Activated CD8-positive, alpha-beta T cell treated with anti-CD3 and anti-CD28 coated beads for 36 hours (primary cell): Measurements from ENCODE around the gene NEK9. TPM values are rescaled to one million over a fixed set of nuclear protein-coding genes. Genes with fewer than 3 reads are reported as not detected.

ENCODE experiments used
- ATAC-seq: fragments of 200-7000 bp; cut with Tn5 transposase; one replicate; pipeline ENCODE4 v1.10.0; 2021; ENCODE audit warnings: mild to moderate bottlenecking, moderate library complexity
- CTCF ChIA-PET: fragments of 350-600 bp; sonication (Branson Sonifier 250); formaldehyde crosslinking; loops from one replicate; lab custom pipeline; 2021; ENCODE audit warnings: antibody characterized with exemption; lab: Charles Lee
- POLR2A ChIA-PET: fragments of 350-600 bp; sonication (Branson Sonifier 250); formaldehyde crosslinking; loops from one replicate; lab custom pipeline; 2021; ENCODE audit warnings: antibody characterized with exemption; lab: Charles Lee
- DNase-seq: peaks from one replicate; pipeline ENCODE4 v3.0.0-alpha.2; 2020
- H3K27ac Mint-ChIP-seq: one replicate; pipeline ENCODE4 v1.8.0; 2021; ENCODE audit warnings: mild to moderate bottlenecking, mixed read lengths
- H3K27me3 Mint-ChIP-seq: one replicate; pipeline ENCODE4 v1.8.0; 2021; ENCODE audit warnings: mixed read lengths
- H3K36me3 Mint-ChIP-seq: one replicate; pipeline ENCODE4 v1.8.0; 2021; ENCODE audit warnings: low read depth, mixed read lengths
- H3K4me1 Mint-ChIP-seq: one replicate; pipeline ENCODE4 v1.8.0; 2021; ENCODE audit warnings: low read depth, mixed read lengths
- H3K4me3 Mint-ChIP-seq: one replicate; pipeline ENCODE4 v1.8.0; 2021; ENCODE audit warnings: mild to moderate bottlenecking, moderate library complexity, mixed read lengths
- H3K9me3 Mint-ChIP-seq: one replicate; pipeline ENCODE4 v1.8.0; 2021; ENCODE audit warnings: mixed read lengths
- intact Hi-C: fragments of 100-400 bp; cut with micrococcal nuclease; formaldehyde crosslinking; loops from one replicate; pipeline ENCODE4 v1.10.0; 2022
- total RNA-seq, 2 experiments: library from RNA; stranded (reverse); gene quantifications; one replicate each; pipeline ENCODE4 v1.2.3, GENCODE V29; 2021
- TF ChIP-seq, protein P1 (sequence below): fragments of 200-600 bp; IDR thresholded peaks from one replicate; pipeline ENCODE4 v1.8.0; 2022; ENCODE audit warnings: antibody characterized with exemption, mild to moderate bottlenecking

The NEK9 gene
- total RNA-seq, 2 experiments from 2014 or later = 54.9 to 59.5 TPM

DNA sequence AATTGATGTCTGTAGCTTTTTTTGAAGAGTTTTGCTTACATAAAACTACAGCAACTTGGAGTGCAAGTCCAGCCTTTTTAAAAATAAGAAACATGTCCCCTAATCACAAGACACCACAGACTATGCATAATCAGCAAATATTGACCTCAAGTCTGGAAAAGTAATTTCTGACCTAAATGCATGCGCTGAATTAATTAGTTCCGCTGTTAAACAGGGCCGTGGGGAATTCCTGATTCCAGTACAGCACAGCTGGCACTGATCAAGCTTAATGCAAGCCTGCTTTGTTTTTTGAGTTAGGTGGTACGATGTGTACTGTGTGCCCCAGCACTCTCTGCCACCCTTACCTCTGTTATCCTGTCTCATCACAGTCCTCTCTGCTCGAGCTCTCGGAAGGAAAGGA is 84.8 kb downstream of the NEK9 start:
- TF ChIP-seq, protein P1, sequence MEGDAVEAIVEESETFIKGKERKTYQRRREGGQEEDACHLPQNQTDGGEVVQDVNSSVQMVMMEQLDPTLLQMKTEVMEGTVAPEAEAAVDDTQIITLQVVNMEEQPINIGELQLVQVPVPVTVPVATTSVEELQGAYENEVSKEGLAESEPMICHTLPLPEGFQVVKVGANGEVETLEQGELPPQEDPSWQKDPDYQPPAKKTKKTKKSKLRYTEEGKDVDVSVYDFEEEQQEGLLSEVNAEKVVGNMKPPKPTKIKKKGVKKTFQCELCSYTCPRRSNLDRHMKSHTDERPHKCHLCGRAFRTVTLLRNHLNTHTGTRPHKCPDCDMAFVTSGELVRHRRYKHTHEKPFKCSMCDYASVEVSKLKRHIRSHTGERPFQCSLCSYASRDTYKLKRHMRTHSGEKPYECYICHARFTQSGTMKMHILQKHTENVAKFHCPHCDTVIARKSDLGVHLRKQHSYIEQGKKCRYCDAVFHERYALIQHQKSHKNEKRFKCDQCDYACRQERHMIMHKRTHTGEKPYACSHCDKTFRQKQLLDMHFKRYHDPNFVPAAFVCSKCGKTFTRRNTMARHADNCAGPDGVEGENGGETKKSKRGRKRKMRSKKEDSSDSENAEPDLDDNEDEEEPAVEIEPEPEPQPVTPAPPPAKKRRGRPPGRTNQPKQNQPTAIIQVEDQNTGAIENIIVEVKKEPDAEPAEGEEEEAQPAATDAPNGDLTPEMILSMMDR = no peak
- H3K4me3 Mint-ChIP-seq = no peak overlapping the region
- no peak overlapping the region for H3K27ac Mint-ChIP-seq
- POLR2A ChIA-PET = interaction anchor here (1.0 kb wide), 1 partner anchor 137 kb away, joined by 3 read pairs; no protein-coding TSS in a partner anchor
- intact Hi-C loops = no loop called here
- no peaks in the 10 kb centered on the region for H3K9me3 Mint-ChIP-seq
- ATAC-seq = no peak
- H3K4me1 Mint-ChIP-seq = peaks cover 29% of the 10 kb centered on the region
- no peak for DNase-seq
- H3K27me3 Mint-ChIP-seq = no peaks in the 10 kb centered on the region
- peaks cover 23% of the 10 kb centered on the region for H3K36me3 Mint-ChIP-seq
- CTCF ChIA-PET = interaction anchor here (1.1 kb wide), 1 partner anchor 181 kb away, joined by 3 read pairs; no protein-coding TSS in a partner anchor

DNA sequence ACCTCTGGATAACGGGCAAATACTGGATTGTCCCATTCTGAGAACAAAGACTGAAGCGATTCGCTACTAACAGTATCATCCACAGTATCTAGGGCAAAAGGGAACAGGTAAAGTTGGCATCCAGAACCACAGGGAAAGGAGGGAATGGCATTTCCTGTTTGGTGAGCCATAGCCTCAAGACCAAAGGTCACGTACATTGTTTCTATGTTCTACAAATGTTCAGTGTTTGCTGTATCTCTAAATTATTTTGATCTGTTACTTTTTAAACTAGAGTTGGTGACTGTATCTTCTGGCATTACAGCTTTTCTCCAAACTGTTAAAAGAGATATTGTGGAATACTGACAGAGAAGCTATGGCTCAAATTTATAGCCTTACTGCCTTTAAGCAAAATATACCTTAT is 85.2 kb downstream of the NEK9 start:
- TF ChIP-seq, protein P1 = no peak
- Mint-ChIP-seq H3K36me3 (peaks cover 23% of the 10 kb centered on the region), H3K9me3 (no peaks in the 10 kb centered on the region), H3K4me3 (no peak overlapping the region), H3K4me1 (peaks cover 25% of the 10 kb centered on the region), H3K27me3 (no peaks in the 10 kb centered on the region), H3K27ac (no peak overlapping the region)
- CTCF ChIA-PET = interaction anchor here (1.1 kb wide), 1 partner anchor 181 kb away, joined by 3 read pairs; no protein-coding TSS in a partner anchor
- DNase-seq (no peak), ATAC-seq (no peak)
- POLR2A ChIA-PET = interaction anchor here (1.0 kb wide), 1 partner anchor 136 kb away, joined by 3 read pairs; no protein-coding TSS in a partner anchor
- intact Hi-C loops = no loop called here

DNA sequence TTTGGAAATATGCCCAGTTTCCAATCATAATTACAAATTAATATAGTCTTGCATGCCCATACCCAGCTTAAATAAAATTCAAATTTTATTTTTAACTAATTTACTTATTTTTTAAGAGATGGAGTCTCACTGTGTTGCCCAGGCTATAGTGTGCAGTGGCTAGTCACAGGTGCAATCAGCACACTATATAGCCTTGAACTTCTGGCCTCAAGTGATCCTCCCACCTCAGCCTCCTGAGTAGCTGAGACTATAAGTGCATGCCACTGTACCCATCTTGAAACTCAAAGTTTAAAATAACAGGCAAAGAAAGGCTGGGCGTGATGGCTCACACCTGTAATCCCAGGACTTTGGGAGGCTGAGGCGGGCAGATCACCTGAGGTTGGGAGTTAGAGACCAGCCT is 85.9 kb downstream of the NEK9 start:
- no peak for DNase-seq
- Mint-ChIP-seq H3K36me3 (peaks cover 22% of the 10 kb centered on the region), H3K4me3 (no peak overlapping the region), H3K9me3 (no peaks in the 10 kb centered on the region), H3K27ac (no peak overlapping the region), H3K4me1 (peaks cover 19% of the 10 kb centered on the region), H3K27me3 (no peaks in the 10 kb centered on the region)
- TF ChIP-seq, protein P1 = no peak
- ChIA-PET CTCF (interaction anchor here (1.0 kb wide), 1 partner anchor 95 kb away, joined by 3 read pairs; no protein-coding TSS in a partner anchor), POLR2A (no interaction called here)
- intact Hi-C loops = no loop called here
- ATAC-seq = no peak

DNA sequence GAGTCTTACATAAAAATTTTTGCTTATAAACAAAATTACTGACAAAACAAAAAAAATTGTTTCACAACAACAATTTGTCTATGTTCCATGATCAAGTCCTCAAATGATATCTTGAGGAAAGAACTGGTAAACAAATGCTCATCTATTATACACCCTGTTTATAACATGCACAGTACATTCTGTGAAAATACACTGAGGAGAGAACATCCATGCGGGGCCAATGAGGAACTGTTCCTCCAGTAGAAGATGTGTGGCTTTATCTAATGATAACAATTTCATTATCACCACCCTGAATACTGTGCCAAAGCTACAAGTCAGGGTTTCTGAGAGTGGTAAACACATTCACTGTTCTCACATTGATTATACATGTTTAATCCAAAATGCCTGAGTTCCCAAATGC is 86.3 kb downstream of the NEK9 start:
- ChIA-PET POLR2A (no interaction called here), CTCF (interaction anchor here (1.0 kb wide), 1 partner anchor 95 kb away, joined by 3 read pairs; no protein-coding TSS in a partner anchor)
- peaks cover 16% of the 10 kb centered on the region for H3K4me1 Mint-ChIP-seq
- ATAC-seq (no peak), DNase-seq (no peak)
- no peaks in the 10 kb centered on the region for H3K9me3 Mint-ChIP-seq
- TF ChIP-seq, protein P1 = no peak
- intact Hi-C loops = no loop called here
- no peak overlapping the region for H3K27ac Mint-ChIP-seq
- no peaks in the 10 kb centered on the region for H3K27me3 Mint-ChIP-seq
- H3K36me3 Mint-ChIP-seq = peaks cover 23% of the 10 kb centered on the region
- no peak overlapping the region for H3K4me3 Mint-ChIP-seq

DNA sequence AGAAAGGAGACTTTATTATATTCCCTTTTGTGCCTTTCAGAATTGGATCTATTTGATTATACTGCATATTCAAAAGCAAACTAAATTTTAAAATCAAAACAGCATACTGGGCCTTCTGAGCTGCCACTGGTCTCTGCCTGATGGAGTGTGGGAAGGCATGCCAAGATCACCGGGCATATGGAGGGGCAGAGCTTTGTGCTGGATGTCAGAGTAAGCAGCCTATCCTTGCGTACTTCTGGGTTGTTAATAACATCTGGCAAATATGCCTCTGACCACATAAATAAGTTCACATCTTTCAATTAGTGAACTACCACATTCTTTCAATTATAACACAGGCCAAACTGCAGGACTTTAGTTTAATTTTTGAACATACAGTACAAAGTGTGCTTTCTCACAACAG is 93.9 kb downstream of the NEK9 start:
- intact Hi-C loops = no loop called here
- POLR2A ChIA-PET = interaction anchor here (1.3 kb wide), 1 partner anchor 12 kb away, joined by 3 read pairs; no protein-coding TSS in a partner anchor
- peaks cover 39% of the 10 kb centered on the region for H3K36me3 Mint-ChIP-seq
- no peaks in the 10 kb centered on the region for H3K4me1 Mint-ChIP-seq
- H3K4me3 Mint-ChIP-seq = no peak overlapping the region
- DNase-seq (no peak), ATAC-seq (no peak)
- H3K9me3 Mint-ChIP-seq = no peaks in the 10 kb centered on the region
- H3K27ac Mint-ChIP-seq = no peak overlapping the region
- TF ChIP-seq, protein P1 = no peak
- CTCF ChIA-PET = interaction anchor here (1.2 to 2.2 kb wide), 2 partner anchors 10 to 55 kb away, joined by 3 to 7 read pairs; no protein-coding TSS in a partner anchor
- no peaks in the 10 kb centered on the region for H3K27me3 Mint-ChIP-seq
